ENCODE results near the gene BLTP2. TPM values are rescaled to one million over a fixed set of nuclear protein-coding genes. Genes with fewer than 3 reads are reported as not detected.
"Not testable (repeated sequence)": the region's sequence is repeated elsewhere in the genome, so short reads cannot be mapped to it uniquely, and the experiment has no call there.

BLTP2 gene
- polyA plus RNA-seq, 6 donors from 2014 or later, result 15.0 to 57.5 (median 40.8) TPM

DNA sequence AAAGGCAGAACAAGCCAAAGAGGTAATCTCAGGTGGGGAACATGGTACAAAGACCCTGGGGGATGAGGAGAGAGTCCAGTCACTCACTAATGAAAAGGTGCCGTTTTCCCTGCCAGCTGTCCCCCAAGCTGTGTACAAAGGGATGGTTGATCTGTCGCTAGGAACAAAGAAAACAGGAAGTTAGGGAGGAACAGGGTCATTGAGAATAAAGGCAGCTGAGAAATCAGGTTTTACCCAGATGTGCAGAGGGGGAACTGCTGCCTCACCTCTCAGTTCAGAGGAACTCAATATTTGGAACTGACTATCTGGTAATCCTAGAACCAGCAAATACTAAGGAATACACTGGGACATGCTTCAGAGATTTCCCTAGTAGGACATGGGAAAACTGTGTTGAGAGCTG lies 32.4 kb downstream of the BLTP2 start:
- peak overlapping the region in 3 of 8 donors; percentile 23 to 45 (median 26) for H3K4me3 Mint-ChIP-seq
- peak overlapping the region in 4 of 6 donors; percentile 32 to 92 (median 60) for H3K27ac Mint-ChIP-seq
- no peaks in the 10 kb centered on the region for H3K27me3 Mint-ChIP-seq
- ATAC-seq (ENCODE audit: low read depth in 2 of 2), result peak; percentile 48 to 58
- peaks cover 14 to 20% of the 10 kb centered on the region in 2 donors for H3K36me3 Mint-ChIP-seq
- peaks cover 23 to 43% (median 39%) of the 10 kb centered on the region in 3 donors for H3K4me1 Mint-ChIP-seq
- no peak for DNase-seq
- peaks cover 0 to 2% (median 0%) of the 10 kb centered on the region in 7 donors for H3K9me3 Mint-ChIP-seq

DNA sequence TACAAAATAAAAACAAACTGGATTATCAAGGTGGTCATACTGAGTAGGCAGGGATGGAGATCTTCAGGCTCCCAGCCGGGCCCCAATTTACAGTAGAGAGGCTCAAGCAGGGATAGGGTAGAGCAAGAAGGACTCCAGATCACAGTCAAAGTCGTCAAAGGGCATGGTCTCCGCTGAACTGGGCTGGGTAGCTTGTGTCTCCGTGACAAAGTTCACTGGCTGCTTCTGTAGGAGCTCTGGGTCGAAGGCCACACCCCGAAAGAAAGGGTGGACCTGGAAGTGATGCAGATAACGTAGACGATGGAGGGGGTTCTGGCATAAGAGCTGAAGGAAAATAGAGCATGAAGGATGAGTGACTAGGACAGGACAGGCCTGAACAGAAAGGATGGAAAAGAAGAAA lies 34.6 kb downstream of the BLTP2 start:
- Mint-ChIP-seq H3K36me3 (peaks cover 0 to 7% of the 10 kb centered on the region in 2 donors), H3K4me3 (no peak overlapping the region), H3K9me3 (no peaks in the 10 kb centered on the region), H3K27ac (peak overlapping the region in 2 of 6 donors; percentile 23 to 88), H3K4me1 (peaks cover 20 to 32% (median 28%) of the 10 kb centered on the region in 3 donors), H3K27me3 (no peaks in the 10 kb centered on the region)
- ATAC-seq (ENCODE audit: low read depth in 2 of 2) (no peak), DNase-seq (no peak)

DNA sequence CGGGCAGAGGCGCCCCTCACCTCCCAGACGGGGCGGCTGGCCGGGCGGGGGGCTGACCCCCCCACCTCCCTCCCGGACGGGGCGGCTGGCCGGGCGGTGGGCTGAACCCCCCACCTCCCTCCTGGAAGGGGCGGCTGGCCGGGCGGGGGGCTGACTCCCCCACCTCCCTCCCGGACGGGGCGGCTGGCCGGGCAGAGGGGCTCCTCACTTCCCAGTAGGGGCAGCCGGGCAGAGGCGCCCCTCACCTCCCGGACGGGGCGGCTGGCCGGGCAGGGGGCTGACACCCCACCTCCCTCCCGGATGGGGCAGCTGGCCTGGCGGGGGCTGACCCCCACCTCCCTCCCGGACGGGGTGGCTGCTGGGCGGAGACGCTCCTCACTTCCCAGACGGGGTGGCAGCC lies 40.9 kb downstream of the BLTP2 start:
- not testable (repeated sequence) for H3K36me3 Mint-ChIP-seq; ATAC-seq (ENCODE audit: low read depth in 2 of 2); H3K9me3 Mint-ChIP-seq; H3K27me3 Mint-ChIP-seq; H3K27ac Mint-ChIP-seq; H3K4me3 Mint-ChIP-seq; H3K4me1 Mint-ChIP-seq; DNase-seq

DNA sequence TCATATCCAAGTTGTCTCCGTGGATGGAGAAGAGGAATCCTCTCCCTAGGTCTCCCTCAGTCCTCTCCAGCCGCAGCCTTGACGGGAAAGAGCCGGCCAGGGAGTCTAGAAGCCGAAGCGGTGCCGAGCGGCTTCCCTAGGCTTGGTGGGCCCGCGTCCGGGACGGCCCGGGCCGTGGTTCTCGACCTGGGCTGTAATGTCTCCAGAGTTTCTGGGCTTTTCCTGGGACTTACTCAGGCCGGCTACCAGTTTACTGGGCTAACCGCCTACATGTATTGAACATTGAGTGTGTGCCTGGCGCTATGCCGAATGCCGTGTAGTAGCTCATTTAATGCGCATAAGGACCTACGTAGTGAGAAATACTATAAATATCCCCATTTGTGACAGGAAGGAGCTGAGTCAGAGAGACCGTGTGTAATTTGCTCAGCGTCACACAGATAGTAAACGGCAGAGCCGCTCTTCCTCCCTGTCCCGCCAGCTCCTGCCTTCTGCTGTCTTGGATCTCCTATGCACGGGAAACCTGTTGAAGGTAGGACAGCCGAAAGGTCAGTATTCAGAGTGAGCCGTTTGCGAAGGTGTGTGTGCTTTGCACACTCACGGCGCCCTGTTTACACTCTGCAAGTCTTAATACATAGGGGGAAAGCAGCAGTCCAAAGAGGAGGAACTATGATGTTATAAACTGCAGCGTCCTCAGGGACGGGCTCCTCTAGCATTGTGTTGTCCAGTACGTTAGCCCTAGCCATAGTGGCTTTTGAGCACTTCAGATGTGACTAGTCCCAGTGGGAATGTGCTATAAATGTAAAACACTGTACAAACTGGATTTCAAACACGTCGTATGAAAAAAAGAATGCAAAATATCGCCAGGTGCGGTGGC lies 45.4 kb downstream of the BLTP2 start:
- Mint-ChIP-seq H3K9me3 (no peaks in the 10 kb centered on the region), H3K4me3 (peak overlapping the region; percentile 87 to 96 (median 94)), H3K27me3 (no peaks in the 10 kb centered on the region), H3K36me3 (no peaks in the 10 kb centered on the region), H3K27ac (peak overlapping the region; percentile 91 to 98 (median 96)), H3K4me1 (peaks cover 22 to 26% (median 24%) of the 10 kb centered on the region in 3 donors)
- ATAC-seq (ENCODE audit: low read depth in 2 of 2) (peak; percentile 53 to 59), DNase-seq (peak; percentile 51)

DNA sequence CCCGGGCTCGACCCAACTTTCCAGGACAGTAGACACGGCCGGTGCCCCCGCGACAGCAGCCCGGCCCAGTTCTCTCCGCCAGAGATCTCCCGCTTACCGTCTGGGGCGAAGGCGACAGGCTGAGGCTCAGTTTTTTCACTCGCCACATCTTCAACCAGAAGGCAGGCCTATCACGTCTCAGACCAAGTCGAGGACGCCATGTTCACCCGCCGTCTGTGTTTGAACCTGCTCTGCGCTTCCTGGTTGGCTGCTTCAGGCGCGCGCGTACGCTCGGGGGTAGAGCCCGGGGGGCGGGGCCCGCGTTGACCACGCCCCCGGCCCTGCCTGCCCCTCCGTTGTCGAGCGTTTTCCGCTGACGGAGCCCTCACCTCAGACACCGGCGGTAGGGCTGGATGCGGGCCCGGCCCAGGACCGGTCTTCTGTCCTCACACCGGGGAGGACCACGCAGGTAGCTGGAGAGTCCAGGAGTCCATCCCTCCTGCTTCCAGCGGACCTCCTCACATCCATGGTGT lies 46.1 kb downstream of the BLTP2 start, which contains the start of gene SPAG5:
Gene SPAG5 (minus strand): TSS at position 227 of the 512 bp plus-strand sequence. CDS start 79 bp downstream, at position 148.
- Mint-ChIP-seq H3K27ac (peak within 1 kb of the TSS; percentile 91 to 98 (median 96)), H3K36me3 (no peaks in the 10 kb centered on the region), H3K4me3 (peak within 1 kb of the TSS; percentile 87 to 96 (median 94)), H3K9me3 (no peaks in the 10 kb centered on the region), H3K4me1 (peaks cover 22 to 26% (median 24%) of the 10 kb centered on the region in 3 donors), H3K27me3 (no peaks in the 10 kb centered on the region)
- DNase-seq (peak; percentile 96), ATAC-seq (ENCODE audit: low read depth in 2 of 2) (peak; percentile 92 to 93)

DNA sequence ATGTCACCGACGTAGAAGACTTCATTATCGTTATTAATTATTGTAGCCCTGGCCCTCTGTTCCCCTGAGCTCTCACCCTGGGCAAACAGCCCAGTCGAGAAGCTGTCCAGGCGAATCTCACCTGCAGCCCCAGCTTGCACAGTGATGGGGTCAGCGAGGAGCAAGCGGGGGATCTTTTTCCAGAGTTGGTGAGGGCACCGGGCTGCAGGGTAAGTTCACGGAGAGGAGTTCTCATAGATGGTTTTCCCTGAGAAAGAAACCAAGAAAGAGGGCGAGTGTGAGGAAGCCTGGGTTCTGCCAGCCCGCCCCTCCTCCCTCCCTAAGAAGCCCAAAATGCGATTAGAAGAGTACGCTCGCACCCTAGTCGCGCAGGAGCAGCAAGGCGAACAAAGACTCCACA lies 46.6 kb downstream of the BLTP2 start:
- Mint-ChIP-seq H3K27me3 (no peaks in the 10 kb centered on the region), H3K27ac (peak overlapping the region in 5 of 6 donors; percentile 29 to 92 (median 90)), H3K4me1 (peaks cover 22 to 26% (median 24%) of the 10 kb centered on the region in 3 donors), H3K36me3 (no peaks in the 10 kb centered on the region), H3K9me3 (no peaks in the 10 kb centered on the region), H3K4me3 (peak overlapping the region; percentile 87 to 96 (median 94))
- no peak for ATAC-seq (ENCODE audit: low read depth in 2 of 2)
- no peak for DNase-seq

DNA sequence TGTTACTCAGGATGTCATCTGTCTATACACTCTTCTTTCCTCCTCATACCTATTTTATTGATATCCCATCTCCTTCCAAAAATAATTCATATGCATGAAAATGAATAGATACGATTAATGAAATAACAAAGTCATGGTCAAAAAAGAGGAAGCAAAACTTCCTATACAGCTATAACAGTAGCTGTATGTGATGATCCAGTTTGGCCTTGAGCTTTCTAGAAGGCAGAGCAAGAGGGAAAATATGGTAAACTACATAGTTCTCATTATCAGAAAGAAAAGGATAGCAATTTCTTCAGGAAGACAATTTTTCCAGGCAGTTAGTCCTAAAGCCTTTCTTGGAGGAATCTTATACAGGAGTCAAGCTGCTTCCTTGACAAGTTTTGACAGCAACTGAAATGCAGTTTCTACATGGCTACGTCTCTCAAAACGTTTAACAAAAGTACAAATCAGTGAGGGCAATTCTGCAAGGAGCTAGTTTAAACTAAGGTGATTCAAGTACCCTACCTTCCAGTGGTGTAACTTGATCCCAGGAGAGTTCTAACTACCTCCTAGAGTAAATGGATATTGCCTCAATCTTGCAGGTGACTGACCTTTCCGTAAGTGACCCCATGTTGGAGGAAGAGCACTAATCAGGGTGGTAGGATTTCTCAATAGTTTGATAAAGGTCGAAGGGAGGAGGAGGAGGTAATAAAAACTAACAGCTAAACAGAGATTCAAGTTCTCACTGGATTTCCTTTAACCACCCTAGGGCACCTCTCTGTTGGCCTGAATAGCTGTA lies 47.2 kb downstream of the BLTP2 start:
- H3K4me1 Mint-ChIP-seq, result peaks cover 22 to 26% (median 24%) of the 10 kb centered on the region in 3 donors
- no peaks in the 10 kb centered on the region for H3K36me3 Mint-ChIP-seq
- H3K27ac Mint-ChIP-seq, result peak overlapping the region; percentile 19 to 91 (median 81)
- DNase-seq (no peak), ATAC-seq (ENCODE audit: low read depth in 2 of 2) (no peak)
- no peaks in the 10 kb centered on the region for H3K27me3 Mint-ChIP-seq
- peak overlapping the region; percentile 87 to 96 (median 94) for H3K4me3 Mint-ChIP-seq
- H3K9me3 Mint-ChIP-seq, result no peaks in the 10 kb centered on the region

Other genes starting within 250 kb of the BLTP2 start
- gene SLC46A1, start 238.9 kb downstream of the BLTP2 start, polyA plus RNA-seq (ENCODE audit: low read depth in 6 of 6), result 1 to 10 TPM in 1 of 6 donors, under 1 TPM in 3, not detected in 2; 0.53 to 3.6 (median 0.68) TPM
- not detected for gene SLC13A2, start 171.5 kb downstream of the BLTP2 start, polyA plus RNA-seq (ENCODE audit: low read depth in 6 of 6)
- not detected for gene FOXN1, start 138.8 kb downstream of the BLTP2 start, polyA plus RNA-seq (ENCODE audit: low read depth in 6 of 6)
- gene UNC119, start 92.5 kb downstream of the BLTP2 start, polyA plus RNA-seq (ENCODE audit: low read depth in 6 of 6), result 10 to 100 TPM; 69.7 to 93.0 (median 75.3) TPM
- gene PIGS, start 73.6 kb downstream of the BLTP2 start, polyA plus RNA-seq (ENCODE audit: low read depth in 6 of 6), result 10 to 100 TPM; 31.3 to 61.7 (median 46.0) TPM
- gene ALDOC, start 68.3 kb downstream of the BLTP2 start, polyA plus RNA-seq (ENCODE audit: low read depth in 6 of 6), result 10 to 100 TPM; 30.6 to 67.9 (median 48.3) TPM
- 1 to 10 TPM in 1 of 6 donors, under 1 TPM in 4, not detected in 1; 0.26 to 1.1 (median 0.62) TPM for gene SPAG5, start 46.1 kb downstream of the BLTP2 start, polyA plus RNA-seq (ENCODE audit: low read depth in 6 of 6)
- under 1 TPM in 2 of 6 donors, not detected in 4; 0.09 to 0.20 TPM for gene RSKR, start 31.0 kb downstream of the BLTP2 start, polyA plus RNA-seq (ENCODE audit: low read depth in 6 of 6)
- gene SDF2, start 16.7 kb upstream of the BLTP2 start, polyA plus RNA-seq (ENCODE audit: low read depth in 6 of 6), result 10 to 100 TPM; 46.0 to 76.5 (median 61.7) TPM
- 10 to 100 TPM in 1 of 6 donors, 1 to 10 TPM in 5; 4.6 to 19.5 (median 7.4) TPM for gene SUPT6H, start 17.0 kb upstream of the BLTP2 start, polyA plus RNA-seq (ENCODE audit: low read depth in 6 of 6)
- 1 to 10 TPM in 3 of 6 donors, under 1 TPM in 2, not detected in 1; 0.29 to 2.3 (median 1.1) TPM for gene PROCA1, start 66.7 kb upstream of the BLTP2 start, polyA plus RNA-seq (ENCODE audit: low read depth in 6 of 6)
- 10 to 100 TPM; 11.6 to 22.6 (median 18.2) TPM for gene RAB34, start 72.7 kb upstream of the BLTP2 start, polyA plus RNA-seq (ENCODE audit: low read depth in 6 of 6)
- gene RPL23A, start 74.8 kb upstream of the BLTP2 start, polyA plus RNA-seq (ENCODE audit: low read depth in 6 of 6), result 1,000 to 10,000 TPM; 5,077 to 6,780 (median 5,627) TPM
- gene TLCD1, start 81.1 kb upstream of the BLTP2 start, polyA plus RNA-seq (ENCODE audit: low read depth in 6 of 6), result 1 to 10 TPM in 1 of 6 donors, under 1 TPM in 1, not detected in 4; 0.93 to 1.2 TPM
- gene NEK8, start 83.6 kb upstream of the BLTP2 start, polyA plus RNA-seq (ENCODE audit: low read depth in 6 of 6), result 10 to 100 TPM; 14.5 to 26.1 (median 19.6) TPM
- 10 to 100 TPM in 4 of 6 donors, 1 to 10 TPM in 2; 5.4 to 17.1 (median 12.0) TPM for gene TRAF4, start 98.9 kb upstream of the BLTP2 start, polyA plus RNA-seq (ENCODE audit: low read depth in 6 of 6)
- 10 to 100 TPM in 2 of 6 donors, 1 to 10 TPM in 4; 6.6 to 19.4 (median 8.2) TPM for gene FAM222B, start 197.6 kb upstream of the BLTP2 start, polyA plus RNA-seq (ENCODE audit: low read depth in 6 of 6)
- gene ERAL1, start 209.9 kb upstream of the BLTP2 start, polyA plus RNA-seq (ENCODE audit: low read depth in 6 of 6), result 10 to 100 TPM; 37.0 to 50.3 (median 46.2) TPM